ENCODE results near the gene NOVA1.
"Not testable (repeated sequence)": the region's sequence is repeated elsewhere in the genome, so short reads cannot be mapped to it uniquely, and the experiment has no call there.

The NOVA1 gene, protein sequence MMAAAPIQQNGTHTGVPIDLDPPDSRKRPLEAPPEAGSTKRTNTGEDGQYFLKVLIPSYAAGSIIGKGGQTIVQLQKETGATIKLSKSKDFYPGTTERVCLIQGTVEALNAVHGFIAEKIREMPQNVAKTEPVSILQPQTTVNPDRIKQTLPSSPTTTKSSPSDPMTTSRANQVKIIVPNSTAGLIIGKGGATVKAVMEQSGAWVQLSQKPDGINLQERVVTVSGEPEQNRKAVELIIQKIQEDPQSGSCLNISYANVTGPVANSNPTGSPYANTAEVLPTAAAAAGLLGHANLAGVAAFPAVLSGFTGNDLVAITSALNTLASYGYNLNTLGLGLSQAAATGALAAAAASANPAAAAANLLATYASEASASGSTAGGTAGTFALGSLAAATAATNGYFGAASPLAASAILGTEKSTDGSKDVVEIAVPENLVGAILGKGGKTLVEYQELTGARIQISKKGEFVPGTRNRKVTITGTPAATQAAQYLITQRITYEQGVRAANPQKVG

DNA sequence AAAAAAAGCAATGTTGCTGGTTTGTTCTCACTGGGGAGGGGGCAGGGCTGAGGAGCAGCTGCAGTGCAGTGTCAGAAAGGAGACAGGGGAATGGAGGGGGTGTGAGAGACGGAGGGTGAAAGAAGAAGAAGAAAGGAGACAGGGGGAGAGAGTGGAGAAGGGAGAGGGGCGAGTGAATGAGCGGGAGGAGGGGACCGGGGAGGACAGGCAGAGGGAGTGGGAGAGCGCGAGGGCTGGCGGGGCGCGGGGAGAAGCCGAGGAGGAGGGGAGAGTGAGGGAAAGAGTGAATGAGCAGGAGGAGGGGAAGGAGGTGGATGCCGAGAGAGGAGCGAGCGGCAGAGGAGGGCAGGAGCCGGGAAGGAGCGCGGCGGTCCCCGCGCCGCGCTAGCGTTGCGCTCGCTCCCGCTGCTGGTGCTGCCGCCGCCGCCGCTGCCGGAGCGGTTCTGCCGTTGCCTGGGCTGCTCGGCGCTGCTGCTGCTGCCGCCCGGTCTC, at the start of gene NOVA1:
Gene NOVA1 (minus strand): TSS at position 445 of the 492 bp plus-strand sequence. CDS start 597 bp downstream, outside the sequence.
- peak; percentile 1 for DNase-seq

DNA sequence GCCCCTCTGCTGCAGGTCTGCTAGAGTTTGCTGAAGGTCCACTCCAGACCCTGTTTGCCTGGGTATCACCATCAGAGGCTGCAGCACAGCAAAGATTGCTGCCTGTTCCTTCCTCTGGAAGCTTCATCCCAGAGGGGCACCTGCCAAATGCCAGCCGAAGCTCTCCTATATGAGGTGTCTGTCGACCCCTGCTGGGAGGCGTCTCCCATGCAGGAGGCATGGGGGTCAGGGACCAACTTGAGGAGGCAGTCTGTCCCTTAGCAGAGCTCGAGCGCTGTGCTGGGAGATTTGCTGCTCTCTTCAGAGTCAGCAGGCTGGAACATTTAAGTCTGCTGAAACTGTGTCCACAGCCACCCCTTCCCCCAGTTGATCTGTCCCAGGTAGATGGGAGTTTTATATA, 47.2 kb upstream of the NOVA1 start:
- not testable (repeated sequence) for DNase-seq

DNA sequence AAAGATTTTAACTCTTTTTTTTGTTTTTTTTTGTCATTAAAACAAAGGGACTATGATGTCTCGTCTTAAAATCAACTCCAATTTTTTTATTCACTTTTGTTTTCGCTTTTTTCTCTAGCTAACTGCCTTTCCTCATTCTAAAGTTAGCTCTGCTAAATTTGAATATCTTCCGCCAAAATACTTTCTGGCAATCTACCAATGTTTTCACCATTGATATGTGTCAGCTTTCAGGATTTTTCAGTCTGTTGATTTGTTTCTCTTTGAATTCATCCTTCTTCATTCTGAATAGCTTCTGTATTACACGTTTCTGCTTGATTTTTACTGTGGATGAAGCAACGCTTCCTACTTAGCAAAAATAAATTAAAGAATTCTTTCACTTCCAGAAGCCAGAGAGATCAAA, 38.7 kb upstream of the NOVA1 start:
- DNase-seq: no peak

DNA sequence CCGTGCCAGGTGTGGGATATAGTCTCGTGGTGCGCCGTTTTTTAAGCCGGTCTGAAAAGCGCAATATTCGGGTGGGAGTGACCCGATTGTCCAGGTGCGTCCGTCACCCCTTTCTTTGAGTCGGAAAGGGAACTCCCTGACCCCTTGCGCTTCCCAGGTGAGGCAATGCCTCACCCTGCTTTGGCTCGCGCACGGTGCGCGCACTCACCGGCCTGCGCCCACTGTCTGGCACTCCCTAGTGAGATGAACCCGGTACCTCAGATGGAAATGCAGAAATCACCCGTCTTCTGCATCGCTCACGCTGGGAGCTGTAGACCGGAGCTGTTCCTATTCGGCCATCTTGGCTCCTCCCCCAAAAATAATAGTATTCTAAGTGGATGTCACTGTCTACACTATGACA, 37.1 kb upstream of the NOVA1 start:
- DNase-seq: not testable (repeated sequence)

DNA sequence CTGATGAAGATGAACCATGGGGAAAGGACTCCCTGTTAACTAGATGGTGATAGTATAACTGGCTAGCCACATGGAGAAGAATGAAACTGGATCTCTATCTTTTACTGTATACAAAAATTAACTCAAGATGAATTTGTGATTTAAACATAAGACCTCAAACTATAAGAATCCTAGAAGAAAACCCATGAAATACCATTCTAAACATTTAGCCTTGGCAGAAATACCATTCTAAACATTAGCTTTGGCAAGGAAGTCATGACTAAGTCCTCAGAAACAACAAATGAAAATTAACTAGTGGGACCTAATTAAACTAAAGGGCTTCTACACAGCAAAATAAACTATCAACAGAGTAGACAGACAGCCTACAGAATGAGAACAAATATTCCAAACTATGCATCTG, 28.4 kb upstream of the NOVA1 start:
- no peak for DNase-seq

DNA sequence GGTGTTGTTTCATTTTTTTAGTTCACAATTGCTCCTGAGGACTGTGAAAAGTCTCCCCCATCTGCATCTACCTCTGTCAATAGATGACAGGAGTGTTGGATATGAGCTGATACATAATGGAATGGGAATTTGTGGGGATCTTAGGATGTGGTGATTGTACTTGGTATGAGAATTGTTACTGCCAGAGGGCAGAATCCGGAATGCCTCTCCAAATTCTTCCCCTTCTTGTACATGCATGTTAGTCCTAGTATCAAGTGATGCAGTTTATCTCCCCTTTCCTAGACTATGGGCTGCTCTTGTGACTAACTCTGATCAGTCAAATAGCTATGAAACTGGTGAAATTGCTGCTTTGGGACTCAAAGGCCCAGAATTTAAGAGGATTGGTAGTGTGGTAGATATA, 24.8 kb upstream of the NOVA1 start:
- DNase-seq: no peak

DNA sequence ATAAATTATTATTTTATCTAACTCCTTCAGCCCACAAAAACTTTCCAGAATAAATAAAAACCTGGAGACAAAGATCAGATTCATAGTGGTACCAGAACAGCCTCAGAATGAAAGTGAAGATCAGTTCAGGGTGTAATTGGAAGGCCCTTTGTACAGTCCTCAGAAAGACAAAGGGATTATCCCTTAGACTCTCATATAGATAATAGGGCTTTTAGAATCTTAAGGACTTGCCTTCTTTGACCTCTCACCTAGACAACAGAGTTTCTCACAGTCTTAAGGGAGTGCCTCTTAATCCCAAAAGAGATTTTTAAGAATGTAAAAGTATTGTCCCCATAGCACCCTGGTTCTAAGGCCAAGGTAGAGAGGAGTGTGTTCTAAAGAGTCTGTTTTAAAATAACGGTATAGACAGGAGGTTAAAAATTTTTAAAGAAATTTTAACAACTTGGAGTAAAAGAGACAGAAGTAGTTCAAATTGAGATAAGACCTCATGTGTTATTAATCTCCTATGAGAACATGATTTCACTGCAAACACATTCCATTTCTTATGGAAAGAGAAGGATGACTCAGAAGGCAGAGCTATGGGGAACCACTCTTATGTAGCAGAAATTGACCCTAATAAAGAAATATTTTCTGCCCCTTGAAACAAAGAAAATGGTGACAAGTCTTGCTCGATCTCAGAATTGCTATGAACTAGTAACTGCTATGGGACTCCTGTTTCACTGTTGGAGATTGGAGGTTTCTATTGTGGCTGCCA, 24.2 kb upstream of the NOVA1 start:
- no peak for DNase-seq

DNA sequence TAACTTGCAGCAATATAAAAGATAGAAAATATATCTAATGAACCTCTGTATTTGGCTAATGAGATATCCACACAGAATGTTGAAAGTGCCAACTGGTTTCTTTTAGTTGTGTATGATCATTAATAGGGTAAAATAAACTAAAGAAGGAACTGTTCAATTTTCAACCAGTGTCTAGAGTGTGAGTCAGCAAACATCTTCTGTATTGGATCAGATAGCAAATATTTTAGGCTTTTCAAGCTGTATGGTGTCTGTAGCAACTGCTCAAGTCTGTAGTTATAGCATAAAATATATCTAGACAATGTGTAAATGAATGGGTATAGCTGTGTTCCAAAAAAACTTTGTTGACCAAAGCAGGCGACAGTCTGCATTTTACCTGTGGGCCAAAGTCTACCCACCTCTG, 23.5 kb upstream of the NOVA1 start:
- DNase-seq: no peak

DNA sequence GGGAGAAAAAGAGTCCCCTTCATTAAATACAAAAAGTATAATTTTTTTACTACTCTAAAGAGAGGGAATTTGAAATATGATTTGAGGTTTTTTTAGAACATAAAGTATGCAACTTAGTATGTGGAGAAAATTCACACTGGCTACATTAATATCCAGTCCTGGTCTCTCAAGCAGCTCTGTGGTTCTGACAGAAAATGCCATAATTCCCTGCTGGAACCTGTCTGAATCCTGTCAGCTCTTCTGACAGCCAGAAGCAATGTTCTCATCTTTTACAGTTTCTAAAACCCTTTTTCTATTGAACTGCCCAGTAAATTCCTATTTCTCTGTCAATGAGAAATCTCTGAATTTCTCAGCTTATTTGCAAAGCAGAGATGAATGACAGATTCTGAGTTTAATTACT, 13.4 kb upstream of the NOVA1 start:
- no peak for DNase-seq

DNA sequence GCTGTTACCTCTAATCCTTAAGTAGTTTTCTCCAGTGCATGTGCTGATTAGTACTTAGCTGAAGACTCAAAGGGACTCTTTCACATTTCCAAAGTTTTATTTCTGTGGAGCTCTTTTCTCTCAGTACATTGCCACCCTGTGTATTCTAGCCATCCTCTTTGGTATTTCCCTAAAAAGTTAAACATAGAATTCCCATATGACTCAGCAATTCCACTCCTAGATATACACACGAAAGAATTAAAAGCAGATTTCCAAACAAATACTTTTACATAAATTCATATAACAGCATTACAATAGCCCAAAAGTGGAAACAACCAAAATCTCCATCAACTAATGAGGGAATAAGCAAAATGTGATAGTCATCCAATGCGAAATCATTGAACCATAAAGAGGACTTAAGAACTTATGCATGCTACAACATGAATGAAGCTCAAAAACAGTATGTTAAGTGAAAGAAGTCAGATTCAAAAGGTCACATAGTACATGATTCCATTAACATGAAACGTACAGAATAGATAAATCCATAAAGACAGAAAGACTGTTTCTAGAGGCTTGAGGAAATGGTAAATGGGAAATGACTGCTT, 9.0 kb upstream of the NOVA1 start:
- no peak for DNase-seq

DNA sequence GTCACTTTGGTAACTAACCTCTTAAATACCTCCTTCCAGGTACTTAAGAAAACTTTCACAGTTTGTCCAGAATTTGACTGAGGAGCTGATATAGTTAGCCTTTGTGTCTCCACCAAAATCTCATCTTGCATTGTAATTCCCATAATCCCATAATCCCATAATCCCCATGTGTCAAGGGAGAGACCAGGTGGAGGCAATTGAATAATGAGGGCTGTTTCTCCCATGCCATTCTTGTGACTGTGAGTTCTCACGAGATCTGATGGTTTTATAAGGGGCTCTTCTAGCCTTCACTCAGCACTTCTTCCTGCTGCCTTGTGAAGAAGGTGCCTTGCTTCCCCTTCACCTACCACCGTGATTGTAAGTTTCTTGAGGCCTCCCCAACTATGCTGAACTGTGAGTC, 7.8 kb upstream of the NOVA1 start:
- DNase-seq: no peak

DNA sequence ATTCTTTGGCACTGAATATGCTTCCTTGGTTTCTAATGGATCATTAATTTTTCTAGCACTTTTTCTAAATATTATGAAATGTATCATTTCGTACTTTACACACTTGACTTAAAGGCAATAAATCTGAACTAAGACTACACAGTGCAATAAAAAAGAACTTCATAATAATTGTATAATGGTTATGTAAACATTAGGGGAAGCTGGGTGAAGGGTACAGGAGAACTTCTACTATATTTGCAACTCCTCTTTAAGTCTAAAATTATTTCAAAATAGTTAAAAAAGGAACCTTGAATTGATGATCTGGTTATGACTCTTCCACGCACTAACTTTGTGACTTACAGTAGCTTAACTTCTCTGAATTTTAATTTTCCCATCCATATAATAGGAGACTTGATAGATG, 5.1 kb upstream of the NOVA1 start:
- no peak for DNase-seq

DNA sequence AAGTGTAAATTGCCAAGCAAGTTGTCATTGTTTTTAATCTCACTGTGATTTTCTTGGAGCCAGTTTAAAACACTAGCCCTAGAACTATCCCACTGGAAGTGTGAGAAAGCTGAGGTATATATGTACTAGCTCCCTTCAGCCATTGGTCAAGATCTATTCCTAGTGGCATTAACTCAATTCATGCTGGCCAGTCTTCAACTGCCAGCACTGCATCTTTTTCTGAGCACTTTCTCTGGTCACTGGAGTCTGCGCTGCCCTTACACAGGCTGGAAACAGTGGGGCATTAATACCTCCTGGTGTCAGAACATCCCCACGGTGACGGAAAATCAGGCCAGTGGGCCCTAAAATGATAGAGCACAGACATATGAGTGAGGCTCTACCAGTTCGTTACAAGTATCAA, 4.0 kb upstream of the NOVA1 start:
- no peak for DNase-seq

DNA sequence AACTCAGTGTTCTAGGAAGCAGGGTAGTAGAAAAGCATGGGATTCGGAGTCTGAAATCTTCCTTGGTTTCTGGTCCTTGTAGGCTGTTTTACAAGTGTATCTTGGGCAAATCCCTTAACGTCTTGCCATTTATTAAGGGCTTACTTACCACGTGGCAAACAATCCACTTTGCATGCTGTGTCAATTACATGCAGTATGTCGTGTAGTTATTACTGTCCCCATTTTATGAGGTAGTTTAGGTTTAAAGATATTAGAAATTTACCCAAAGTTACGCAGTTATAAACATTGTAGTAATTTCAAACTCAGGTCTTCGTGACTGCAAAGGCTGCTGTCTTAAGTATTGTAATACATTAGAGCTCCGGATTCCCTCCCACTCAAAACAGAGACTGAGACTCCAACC, 1.5 kb upstream of the NOVA1 start:
- DNase-seq: no peak

DNA sequence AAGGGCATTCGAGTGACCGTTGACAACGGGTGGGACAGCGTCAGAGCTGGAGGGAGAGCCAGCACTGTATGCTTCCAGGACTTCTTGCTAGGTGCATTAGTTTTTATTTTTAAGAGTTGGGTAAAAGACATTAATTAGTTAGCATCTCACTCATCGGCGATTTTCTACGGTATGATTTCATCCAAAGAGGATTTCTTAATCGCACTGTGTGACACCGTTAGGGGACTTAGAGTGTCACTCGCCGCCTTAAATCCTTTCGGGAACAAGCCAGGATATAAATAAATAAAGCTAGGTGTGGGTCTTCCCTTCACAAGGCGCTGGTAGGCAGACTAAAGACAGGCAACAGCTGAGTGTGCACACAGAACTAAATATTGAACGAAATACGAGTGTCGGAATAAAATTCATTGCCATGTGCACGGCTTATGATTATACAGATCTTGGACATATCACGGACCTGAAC, 869 bp upstream of the NOVA1 start:
- DNase-seq: no peak

DNA sequence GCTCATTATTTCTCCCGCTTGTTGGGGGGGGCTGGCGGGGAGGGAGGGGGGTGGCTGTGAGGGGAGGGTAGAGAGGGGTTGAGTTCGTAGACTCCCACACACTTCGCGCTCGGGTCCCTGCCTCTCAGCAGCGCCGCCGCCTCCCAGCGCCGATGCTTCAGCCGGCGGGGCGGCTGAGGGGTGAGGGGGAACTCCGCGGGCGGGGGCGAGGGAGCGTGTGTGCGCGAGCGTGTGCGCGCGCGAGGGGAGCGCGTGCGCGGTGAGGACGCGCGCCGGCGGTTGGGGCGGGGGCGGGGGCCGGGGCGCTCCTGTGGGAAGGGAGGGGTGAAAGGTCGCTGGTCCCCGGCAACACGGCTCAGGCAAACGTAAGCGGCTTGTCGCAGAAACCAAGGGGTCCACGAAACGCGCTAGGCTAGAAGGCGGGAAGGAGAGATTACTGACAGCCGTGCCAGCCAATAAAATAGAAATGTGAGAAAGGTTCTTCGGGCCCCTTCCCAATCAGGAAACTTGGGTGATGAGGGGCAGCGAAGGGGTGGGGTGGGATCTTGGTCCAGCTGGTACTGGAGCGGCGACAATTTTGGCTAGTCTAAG, 343 bp upstream of the NOVA1 start:
- peak; percentile 1 for DNase-seq

DNA sequence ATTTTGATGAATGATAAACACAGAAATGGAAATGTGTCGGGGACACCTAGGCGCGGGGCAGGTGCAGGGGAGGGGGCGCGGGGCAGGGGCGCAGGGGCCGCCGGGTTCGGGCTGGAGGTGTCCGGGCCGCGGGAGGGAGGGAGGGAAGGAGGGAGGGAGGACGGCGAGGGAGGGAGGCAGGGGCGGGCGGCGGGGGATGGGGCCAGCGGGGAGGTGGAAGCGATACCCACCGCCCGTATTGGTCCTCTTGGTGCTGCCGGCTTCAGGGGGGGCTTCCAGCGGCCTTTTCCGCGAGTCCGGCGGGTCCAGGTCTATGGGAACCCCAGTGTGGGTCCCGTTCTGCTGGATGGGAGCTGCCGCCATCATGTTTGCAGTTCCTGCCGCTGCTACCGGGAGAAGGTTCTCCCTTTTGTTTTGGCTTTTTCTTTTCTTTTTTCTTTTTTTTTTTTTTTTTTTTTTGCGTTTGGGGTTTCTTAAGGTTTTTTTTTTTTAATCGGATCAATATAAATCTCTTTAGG, 703 bp downstream of the NOVA1 start:
- DNase-seq: no peak

DNA sequence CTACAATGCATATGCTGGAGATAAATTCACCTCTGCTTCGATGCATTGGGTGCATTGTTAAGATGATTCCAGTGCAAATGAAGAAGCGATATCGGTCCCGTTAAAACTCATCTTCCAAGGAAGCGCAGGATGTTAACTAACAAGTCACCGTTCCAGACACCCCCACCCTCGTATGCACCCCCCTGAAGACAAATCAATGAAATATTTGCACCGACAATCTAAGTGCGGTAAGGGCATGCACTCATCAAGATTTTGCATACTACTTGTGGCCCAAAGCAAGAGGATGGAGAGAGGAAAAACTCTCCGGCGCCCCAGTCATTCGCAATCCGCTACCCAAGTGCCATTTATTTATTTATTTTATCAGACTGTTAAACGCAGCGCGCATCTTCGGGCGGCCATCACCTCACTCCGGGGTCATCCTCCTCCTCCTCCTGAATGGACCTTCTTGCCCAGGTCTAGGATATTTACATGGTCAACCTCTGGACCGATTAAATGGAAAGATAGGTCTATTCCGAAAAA, 1.2 kb downstream of the NOVA1 start:
- no peak for DNase-seq

DNA sequence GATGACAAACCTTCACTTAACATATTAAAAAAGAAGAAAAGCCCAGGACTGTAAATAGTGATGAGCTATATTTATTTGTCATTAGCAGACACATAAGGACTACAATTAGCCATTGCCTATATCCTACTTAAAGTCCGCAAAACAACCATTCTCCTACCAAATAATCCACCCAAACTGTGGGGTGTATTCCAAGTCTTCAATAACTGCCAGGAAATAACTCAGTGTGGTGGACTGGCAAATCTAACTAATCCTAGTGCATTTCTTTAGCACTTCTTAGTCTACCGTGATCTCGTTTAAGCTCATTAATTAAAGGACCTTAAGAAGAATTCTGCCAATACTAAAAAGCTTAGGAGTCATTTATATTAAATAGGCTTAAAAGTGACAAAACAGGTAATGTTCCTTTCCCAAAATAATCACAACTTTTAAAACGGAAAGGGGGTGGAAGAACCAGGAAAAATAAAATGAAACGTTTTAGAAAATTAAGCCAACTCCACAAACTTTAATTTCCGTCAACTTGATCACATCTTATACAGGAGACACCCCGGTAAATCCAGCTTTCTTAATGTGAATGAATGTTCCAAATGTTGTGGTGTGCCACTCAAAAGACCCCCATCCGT, 1.8 kb downstream of the NOVA1 start:
- DNase-seq: no peak

DNA sequence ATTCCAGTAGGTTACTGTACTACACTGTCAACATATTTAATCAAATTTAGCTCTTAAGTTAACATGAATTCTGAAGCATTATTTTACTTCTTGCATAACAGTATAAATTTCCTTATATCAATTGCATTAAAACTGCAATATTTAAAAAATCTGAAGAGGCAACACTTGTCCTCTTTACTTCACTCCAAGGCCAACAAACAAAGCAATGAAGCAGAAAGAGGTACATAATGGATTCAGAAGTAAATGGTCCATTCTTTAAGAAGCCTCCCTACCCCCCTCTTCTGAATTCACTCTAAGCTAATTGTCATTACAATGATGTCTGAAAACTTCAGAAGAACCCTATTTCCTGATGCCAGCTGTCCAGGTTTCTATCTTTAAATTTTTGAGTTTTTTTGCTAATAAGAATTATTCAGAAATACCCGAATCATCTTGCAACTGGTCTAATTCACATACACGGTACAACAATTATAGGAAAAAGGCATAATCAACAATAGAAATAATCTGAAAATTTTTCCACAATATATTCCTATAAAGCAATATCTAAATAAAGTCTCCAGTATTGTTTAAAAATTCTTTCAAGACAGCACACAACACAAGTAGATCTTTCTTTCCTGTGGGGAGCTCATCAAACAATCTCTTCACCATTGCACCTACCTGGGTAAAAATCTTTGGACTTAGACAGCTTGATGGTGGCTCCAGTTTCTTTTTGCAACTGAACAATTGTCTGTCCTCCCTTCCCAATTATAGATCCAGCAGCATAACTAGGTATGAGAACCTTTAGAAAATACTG, 2.9 kb downstream of the NOVA1 start:
- DNase-seq: no peak

DNA sequence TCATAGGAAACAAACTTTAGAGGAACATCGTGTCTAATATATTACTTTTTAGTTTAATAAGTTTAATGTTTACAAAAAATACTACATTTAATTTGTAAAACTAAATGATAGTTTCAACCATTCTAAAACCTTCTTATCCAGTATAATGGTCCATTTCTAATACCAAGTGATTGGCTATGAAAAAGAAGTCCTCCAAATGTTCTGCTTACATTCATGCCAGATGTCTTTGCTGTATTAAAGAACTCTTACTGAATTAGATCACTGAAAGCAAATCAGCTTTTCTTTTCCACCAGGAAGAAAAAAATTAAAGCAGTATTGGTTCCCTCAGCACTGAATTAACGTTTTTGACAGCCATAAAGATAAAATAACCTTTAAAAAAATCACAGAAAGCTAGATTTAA, 3.7 kb downstream of the NOVA1 start:
- no peak for DNase-seq
